SK-N-SH (cell line): ENCODE results near the gene TMEM123. TPM values are rescaled to one million over a fixed set of nuclear protein-coding genes. Genes with fewer than 3 reads are reported as not detected.

Source experiments
- CTCF ChIA-PET: fragments of 300-600, 350-600 bp; formaldehyde crosslinking; extraction: SDS; loops from one replicate; lab custom pipeline; 2021; lab: Yijun Ruan, JAX
- POLR2A ChIA-PET: fragments of 350-600 bp; sonication (Branson Sonifier 250); formaldehyde crosslinking; extraction: SDS; loops from one replicate; lab custom pipeline; 2020; ENCODE audit warnings: antibody characterized with exemption, inconsistent platforms; lab: Yijun Ruan, JAX
- DNase-seq: peaks from one replicate; pipeline ENCODE4 v3.0.0; 2012
- H2AFZ ChIP-seq: fragments of 200-600 bp; sonication (generic); 2 replicates; pipeline ENCODE4 v1.8.1; 2016; ENCODE audit warnings: antibody characterized with exemption, mild to moderate bottlenecking, low read depth
- H3F3A ChIP-seq: fragments of 200-600 bp; sonication (generic); replicated peaks from 2 replicates; pipeline ENCODE3; 2016; ENCODE audit warnings: antibody characterized with exemption, mild to moderate bottlenecking; ENCODE audit not compliant: insufficient read depth
- H3K27ac ChIP-seq, 2 experiments: fragments of 200-500 bp in 1 of 2; fragments of 200-600 bp in 1 of 2; sonication (Bioruptor generic) in 1 of 2; sonication (generic), shearing (Covaris generic) in 1 of 2; 2 replicates each; pipeline versions ENCODE4 v1.5.1 to v1.6.1; 2014 to 2016; ENCODE audit warnings: low read depth in 2 of 2, inconsistent platforms in 1 of 2, low read length in 1 of 2, mild to moderate bottlenecking in 1 of 2, mixed read lengths in 1 of 2
- H3K27me3 ChIP-seq: fragments of 200-600 bp; sonication (generic), shearing (Covaris generic); 2 replicates; pipeline ENCODE4 v1.6.1; 2016; ENCODE audit warnings: mixed run types; ENCODE audit not compliant: insufficient read depth
- H3K36me3 ChIP-seq, 2 experiments: fragments of 200-500 bp in 1 of 2; fragments of 200-600 bp in 1 of 2; sonication (Bioruptor generic) in 1 of 2; sonication (generic) in 1 of 2; replicated peaks in 1 of 2; 2 replicates each; pipeline versions ENCODE3 to v1.5.1; 2014 to 2016; ENCODE audit warnings: low read length in 1 of 2, mild to moderate bottlenecking in 1 of 2; ENCODE audit not compliant: insufficient read depth in 2 of 2, control insufficient read depth in 1 of 2
- H3K4me1 ChIP-seq, 2 experiments: fragments of 200-500 bp in 1 of 2; fragments of 200-600 bp in 1 of 2; sonication (Bioruptor generic) in 1 of 2; sonication (generic), shearing (Covaris generic) in 1 of 2; 2 replicates each; pipeline versions ENCODE4 v1.5.1 to v1.6.1; 2014 to 2016; ENCODE audit warnings: low read depth in 1 of 2, low read length in 1 of 2, mixed run types in 1 of 2; ENCODE audit not compliant: insufficient read depth in 2 of 2, control insufficient read depth in 1 of 2
- H3K4me2 ChIP-seq: fragments of 200-600 bp; sonication (generic), shearing (Covaris generic); 2 replicates; pipeline ENCODE4 v1.6.1; 2017; ENCODE audit warnings: mixed run types
- H3K4me3 ChIP-seq, 2 experiments: fragments of 200-500 bp in 1 of 2; fragments of 200-600 bp in 1 of 2; sonication (Bioruptor generic) in 1 of 2; sonication (generic), shearing (Covaris generic) in 1 of 2; 2 replicates each; pipeline versions ENCODE4 v1.5.1 to v1.8.1; 2014 to 2016; ENCODE audit warnings: low read depth in 2 of 2, inconsistent platforms in 1 of 2, low read length in 1 of 2, mild to moderate bottlenecking in 1 of 2, mixed read lengths in 1 of 2, moderate library complexity in 1 of 2
- H3K79me2 ChIP-seq: fragments of 200-600 bp; sonication (generic); 2 replicates; pipeline ENCODE4 v1.8.1; 2017; ENCODE audit warnings: mild to moderate bottlenecking; ENCODE audit not compliant: insufficient read depth
- H3K9ac ChIP-seq: fragments of 200-600 bp; sonication (generic); 2 replicates; pipeline ENCODE4 v1.6.1; 2017; ENCODE audit warnings: mixed run types
- H3K9me2 ChIP-seq: fragments of 200-600 bp; sonication (generic); 2 replicates; pipeline ENCODE4 v1.6.1; 2017; ENCODE audit warnings: mixed run types
- H3K9me3 ChIP-seq: fragments of 200-600 bp; sonication (generic); 2 replicates; pipeline ENCODE4 v1.6.1; 2017; ENCODE audit warnings: mixed run types, mild to moderate bottlenecking, moderate library complexity
- H4K20me1 ChIP-seq: fragments of 200-600 bp; sonication (generic); 2 replicates; pipeline ENCODE4 v1.6.1; 2017; ENCODE audit warnings: mild to moderate bottlenecking, mixed run types; ENCODE audit not compliant: insufficient read depth
- CTCF ChIP-seq: fragments of 200-600 bp; sonication (generic); IDR thresholded peaks from 2 replicates; pipeline ENCODE4 v1.6.1; 2017; ENCODE audit warnings: antibody characterized with exemption, mild to moderate bottlenecking, moderate library complexity
- EZH2phosphoT487 ChIP-seq: fragments of 200-600 bp; sonication (generic); IDR thresholded peaks from 2 replicates; pipeline ENCODE4 v1.6.1; 2017; ENCODE audit warnings: low read depth, mixed run types, mild to moderate bottlenecking, antibody characterized with exemption, moderate library complexity, borderline replicate concordance
- FOSL2 ChIP-seq: IDR thresholded peaks from 2 replicates; pipeline ENCODE4 v1.4.0; 2012; ENCODE audit warnings: low read depth, mild to moderate bottlenecking, moderate library complexity, borderline replicate concordance
- GABPA ChIP-seq: IDR thresholded peaks from 2 replicates; pipeline ENCODE4 v1.4.0; 2012; ENCODE audit warnings: low read depth, mild to moderate bottlenecking
- GATA2 ChIP-seq: sonication (generic); formaldehyde crosslinking; IDR thresholded peaks from 2 replicates; pipeline ENCODE4 v1.5.0; 2020; ENCODE audit warnings: mild to moderate bottlenecking, missing genetic modification reagents
- IRF3 ChIP-seq: fragments of 150-350 bp; IDR thresholded peaks from 2 replicates; pipeline ENCODE4 v1.6.1; 2016; ENCODE audit warnings: mild to moderate bottlenecking, low read depth, low read length
- MAX ChIP-seq: IDR thresholded peaks from 2 replicates; pipeline ENCODE4 v1.4.0; 2012; ENCODE audit warnings: low read depth
- MEF2A ChIP-seq: IDR thresholded peaks from 2 replicates; pipeline ENCODE4 v1.4.0; 2012; ENCODE audit warnings: low read depth, borderline replicate concordance
- MXI1 ChIP-seq: IDR thresholded peaks from 2 replicates; pipeline ENCODE4 v1.6.1; 2012; ENCODE audit warnings: mild to moderate bottlenecking, low read depth, low read length, improper control_type of control experiment
- NRF1 ChIP-seq: IDR thresholded peaks from 2 replicates; pipeline ENCODE4 v1.6.1; 2012; ENCODE audit warnings: low read depth, mild to moderate bottlenecking, low read length
- POLR2AphosphoS5 ChIP-seq: IDR thresholded peaks from 2 replicates; pipeline ENCODE4 v1.6.1; 2012; ENCODE audit warnings: low read depth, low read length
- REST ChIP-seq: IDR thresholded peaks from 2 replicates; pipeline ENCODE4 v1.6.1; 2012; ENCODE audit warnings: mild to moderate bottlenecking, low read depth, low read length, moderate library complexity
- RFX5 ChIP-seq: IDR thresholded peaks from 2 replicates; pipeline ENCODE4 v1.6.1; 2012; ENCODE audit warnings: mild to moderate bottlenecking, improper control_type of control experiment, low read length
- TAF1 ChIP-seq: IDR thresholded peaks from 2 replicates; pipeline ENCODE4 v1.6.1; 2012; ENCODE audit warnings: low read depth, mild to moderate bottlenecking, low read length, moderate library complexity, borderline replicate concordance
- ZBTB33 ChIP-seq: IDR thresholded peaks from 2 replicates; pipeline ENCODE4 v1.4.0; 2012; ENCODE audit warnings: low read depth, borderline replicate concordance
- WGBS: methylation state at CpG from one replicate; pipeline ENCODE4 v1.1.6; 2017; ENCODE audit warnings: low lambda C conversion rate; 5-methylcytosine and 5-hydroxymethylcytosine counted together
- polyA plus RNA-seq, 3 experiments: library from polyadenylated mRNA; depleted of rRNA; stranded (reverse); fragments of >200 nt; gene quantifications; 2 replicates each; pipeline ENCODE4 v1.2.3, GENCODE V29; 2012
- TF ChIP-seq, protein P1 (sequence below): IDR thresholded peaks from 2 replicates; pipeline ENCODE4 v1.4.0; 2012; ENCODE audit warnings: low read depth, borderline replicate concordance
- TF ChIP-seq, protein P2 (sequence below): IDR thresholded peaks from 2 replicates; pipeline ENCODE4; 2012

Gene TMEM123
- polyA plus RNA-seq, 1 of the 3 experiments (the other 2 are of a cell fraction), result 86.1 TPM

DNA sequence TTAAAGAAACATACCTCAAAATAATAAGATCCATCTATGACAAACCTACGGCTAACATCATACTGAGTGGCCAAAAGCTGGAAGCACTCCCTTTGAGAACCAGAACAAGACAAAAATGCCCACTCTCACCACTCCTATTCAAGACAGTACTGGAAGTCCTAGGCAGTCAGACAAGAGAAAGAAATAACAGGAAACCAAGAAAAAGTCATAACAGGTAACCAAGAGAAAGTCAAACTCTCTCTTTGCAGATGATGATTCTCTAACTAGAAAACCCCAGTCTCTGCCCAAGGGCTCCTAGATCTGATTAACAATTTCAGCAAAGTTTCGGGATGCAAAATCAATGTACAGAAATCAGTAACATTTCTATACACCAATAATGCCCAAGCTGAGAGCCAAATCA is 35.6 kb downstream of the TMEM123 start:
- Histone ChIP-seq H3K27me3 (no peaks in the 10 kb centered on the region), H3K9me2 (no peaks in the 10 kb centered on the region), H4K20me1 (no peaks in the 10 kb centered on the region), H3K9ac (no peak overlapping the region), H3K4me1 (no peaks in the 10 kb centered on the region; a peak in 1 of 4 replicates), H3K27ac (no peak overlapping the region), H3K4me3 (no peak overlapping the region), H3K4me2 (no peak overlapping the region), H2AFZ (no peak overlapping the region), H3K79me2 (peaks cover 94% of the 10 kb centered on the region), H3K9me3 (peaks cover 7% of the 10 kb centered on the region; the same call in 1 of the 2 replicates), H3K36me3 (peaks cover 0 to 23% of the 10 kb centered on the region in 2 experiments), H3F3A (no peaks in the 10 kb centered on the region)
- POLR2A ChIA-PET, result no interaction called here
- CTCF ChIA-PET, result no interaction called here
- 97% methylated on average over 2 of the region's 2 CpGs for WGBS
- no peak for DNase-seq
- TF ChIP-seq RFX5, result no peak
- no peak for TF ChIP-seq EZH2phosphoT487
- TF ChIP-seq POLR2AphosphoS5, result no peak
- no peak for TF ChIP-seq MXI1
- TF ChIP-seq REST, result no peak
- no peak for TF ChIP-seq MEF2A
- TF ChIP-seq GABPA, result no peak
- TF ChIP-seq, protein P1, sequence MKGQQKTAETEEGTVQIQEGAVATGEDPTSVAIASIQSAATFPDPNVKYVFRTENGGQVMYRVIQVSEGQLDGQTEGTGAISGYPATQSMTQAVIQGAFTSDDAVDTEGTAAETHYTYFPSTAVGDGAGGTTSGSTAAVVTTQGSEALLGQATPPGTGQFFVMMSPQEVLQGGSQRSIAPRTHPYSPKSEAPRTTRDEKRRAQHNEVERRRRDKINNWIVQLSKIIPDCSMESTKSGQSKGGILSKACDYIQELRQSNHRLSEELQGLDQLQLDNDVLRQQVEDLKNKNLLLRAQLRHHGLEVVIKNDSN, result no peak
- no peak for TF ChIP-seq TAF1
- no peak for TF ChIP-seq ZBTB33
- TF ChIP-seq, protein P2, sequence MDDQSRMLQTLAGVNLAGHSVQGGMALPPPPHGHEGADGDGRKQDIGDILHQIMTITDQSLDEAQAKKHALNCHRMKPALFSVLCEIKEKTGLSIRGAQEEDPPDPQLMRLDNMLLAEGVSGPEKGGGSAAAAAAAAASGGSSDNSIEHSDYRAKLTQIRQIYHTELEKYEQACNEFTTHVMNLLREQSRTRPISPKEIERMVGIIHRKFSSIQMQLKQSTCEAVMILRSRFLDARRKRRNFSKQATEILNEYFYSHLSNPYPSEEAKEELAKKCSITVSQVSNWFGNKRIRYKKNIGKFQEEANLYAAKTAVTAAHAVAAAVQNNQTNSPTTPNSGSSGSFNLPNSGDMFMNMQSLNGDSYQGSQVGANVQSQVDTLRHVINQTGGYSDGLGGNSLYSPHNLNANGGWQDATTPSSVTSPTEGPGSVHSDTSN, result no peak
- no peak for TF ChIP-seq MAX
- TF ChIP-seq CTCF, result no peak
- TF ChIP-seq IRF3, result no peak
- no peak for TF ChIP-seq FOSL2
- no peak for TF ChIP-seq GATA2 (CRISPR knock-in tag)
- no peak for TF ChIP-seq NRF1
- TF ChIP-seq, all 33 proteins: peak for 0
